HG03558 (cell line): ENCODE measurements around the gene RER1.
A peak's percentile ranks its signal among the peaks of the same experiment; 100 is the strongest.

Source experiments
- ATAC-seq: cut with Tn5 transposase; IDR thresholded peaks from one replicate; pipeline ENCODE4 v1.9.1; 2021; ENCODE audit warnings: moderate number of reproducible peaks; ENCODE audit not compliant: unreplicated experiment; ENCODE audit errors: extremely low read depth

The RER1 gene

GRCh38 chr1:2386636-2387611, 4.7 kb upstream of the RER1 start:
- ATAC-seq, result no peak

GRCh38 chr1:2388004-2388913, 3.4 kb upstream of the RER1 start:
- ATAC-seq, result no peak

- ATAC-seq, result no peak
Observed at GRCh38 chr1:2389644-2390043, 2.0 kb upstream of the RER1 start.

- ATAC-seq, result peak; percentile 9
Observed at GRCh38 chr1:2391931-2392509, 379 bp downstream of the RER1 start.

- ATAC-seq, result no peak
Observed at GRCh38 chr1:2392686-2393085, 1.0 kb downstream of the RER1 start.

- no peak for ATAC-seq
Observed at GRCh38 chr1:2393471-2393877, 1.8 kb downstream of the RER1 start.

GRCh38 chr1:2394220-2394619, 2.6 kb downstream of the RER1 start:
- ATAC-seq, result no peak

- ATAC-seq, result no peak
Observed at GRCh38 chr1:2394761-2395160, 3.1 kb downstream of the RER1 start.

GRCh38 chr1:2395245-2395644, 3.6 kb downstream of the RER1 start:
- ATAC-seq, result no peak

GRCh38 chr1:2396059-2396458, 4.4 kb downstream of the RER1 start:
- no peak for ATAC-seq

- ATAC-seq, result no peak
Observed at GRCh38 chr1:2396476-2396875, 4.8 kb downstream of the RER1 start.

GRCh38 chr1:2397007-2397679, 5.5 kb downstream of the RER1 start:
- ATAC-seq, result no peak

- no peak for ATAC-seq
Observed at GRCh38 chr1:2398871-2399270, 7.2 kb downstream of the RER1 start.

GRCh38 chr1:2399890-2400575, 8.4 kb downstream of the RER1 start:
- no peak for ATAC-seq

GRCh38 chr1:2400576-2400909, 8.9 kb downstream of the RER1 start:
- no peak for ATAC-seq

- ATAC-seq, result no peak
Observed at GRCh38 chr1:2400950-2401649, 9.5 kb downstream of the RER1 start.

GRCh38 chr1:2402420-2402819, 10.8 kb downstream of the RER1 start:
- no peak for ATAC-seq

GRCh38 chr1:2403273-2403672, 11.6 kb downstream of the RER1 start:
- no peak for ATAC-seq
